ENCODE results near the gene TNNT1.

Gene TNNT1

GRCh38 chr19:55086730-55087541 is 62.1 kb downstream of the TNNT1 start:
- DNase-seq, result peak; percentile 87

- no peak for DNase-seq
Observed at GRCh38 chr19:55085923-55086715, 62.9 kb downstream of the TNNT1 start.

- no peak for DNase-seq
Observed at GRCh38 chr19:55084416-55084815, 64.6 kb downstream of the TNNT1 start.

GRCh38 chr19:55083004-55083850 is 65.8 kb downstream of the TNNT1 start:
- DNase-seq, result no peak

Measured in amniotic stem cell (primary cell).